Liver (tissue), 2 donors: ENCODE measurements around the gene CHIC2.
"Not testable (repeated sequence)": the region's sequence is repeated elsewhere in the genome, so short reads cannot be mapped to it uniquely, and the experiment has no call there.

Experiments
- CTCF ChIP-seq: fragments of 150-350 bp; IDR thresholded peaks from 2 replicates; pipeline ENCODE4 v1.5.1; 2017; ENCODE audit warnings: improper control_type of control experiment, low read depth, low read length; ENCODE audit not compliant: missing input control
- REST ChIP-seq: IDR thresholded peaks from 2 replicates; pipeline ENCODE4 v1.6.1; 2016; ENCODE audit warnings: antibody characterized with exemption, mild to moderate bottlenecking
- donor health status: healthy.

GRCh38 chr4:54053322-54053721 is 11.1 kb downstream of the CHIC2 start:
- not testable (repeated sequence) for TF ChIP-seq CTCF, REST
